Fibroblast of villous mesenchyme (primary cell): ENCODE measurements around the gene NEGR1. TPM values are rescaled to one million over a fixed set of nuclear protein-coding genes. Genes with fewer than 3 reads are reported as not detected.

ENCODE experiments used
- DNase-seq: peaks from one replicate; pipeline ENCODE4 v3.0.0-alpha.2; 2010; ENCODE audit warnings: low read depth
- H3K4me3 ChIP-seq: 2 replicates; pipeline ENCODE4 v1.5.1; 2011; ENCODE audit warnings: low read depth, mild to moderate bottlenecking, low read length
- total RNA-seq: library from RNA; depleted of rRNA; stranded (reverse); fragments of >200 nt; gene quantifications from 2 replicates; pipeline ENCODE4 v1.2.3, GENCODE V29; 2012
- TF ChIP-seq, protein P1 (sequence below): IDR thresholded peaks from 2 replicates; pipeline ENCODE4 v1.5.1; 2012; ENCODE audit warnings: low read depth, mild to moderate bottlenecking, low read length; ENCODE audit not compliant: insufficient read depth

Gene NEGR1
- total RNA-seq, 1 donor = 13.8 TPM

DNA sequence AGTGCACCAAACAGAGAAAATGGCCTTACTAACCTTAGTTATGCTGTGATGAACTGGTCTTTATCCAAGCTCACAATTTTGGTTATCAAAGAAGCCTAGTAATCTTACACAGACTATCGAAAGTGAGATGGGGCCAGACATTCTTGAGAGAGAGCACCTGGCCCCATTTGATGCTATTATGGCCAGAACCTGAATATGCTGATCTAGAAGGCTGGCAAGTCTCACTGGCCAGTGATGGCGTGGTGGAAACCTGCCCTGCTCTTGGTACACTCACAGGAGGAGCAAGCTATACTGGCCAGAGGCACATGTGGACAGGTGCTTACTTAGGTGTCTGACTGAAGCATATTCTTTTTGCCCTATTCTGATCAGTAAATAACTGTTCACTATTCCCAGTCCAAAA, 843.7 kb downstream of the NEGR1 start:
- no peak overlapping the region for H3K4me3 ChIP-seq
- no peak for DNase-seq
- TF ChIP-seq, protein P1, sequence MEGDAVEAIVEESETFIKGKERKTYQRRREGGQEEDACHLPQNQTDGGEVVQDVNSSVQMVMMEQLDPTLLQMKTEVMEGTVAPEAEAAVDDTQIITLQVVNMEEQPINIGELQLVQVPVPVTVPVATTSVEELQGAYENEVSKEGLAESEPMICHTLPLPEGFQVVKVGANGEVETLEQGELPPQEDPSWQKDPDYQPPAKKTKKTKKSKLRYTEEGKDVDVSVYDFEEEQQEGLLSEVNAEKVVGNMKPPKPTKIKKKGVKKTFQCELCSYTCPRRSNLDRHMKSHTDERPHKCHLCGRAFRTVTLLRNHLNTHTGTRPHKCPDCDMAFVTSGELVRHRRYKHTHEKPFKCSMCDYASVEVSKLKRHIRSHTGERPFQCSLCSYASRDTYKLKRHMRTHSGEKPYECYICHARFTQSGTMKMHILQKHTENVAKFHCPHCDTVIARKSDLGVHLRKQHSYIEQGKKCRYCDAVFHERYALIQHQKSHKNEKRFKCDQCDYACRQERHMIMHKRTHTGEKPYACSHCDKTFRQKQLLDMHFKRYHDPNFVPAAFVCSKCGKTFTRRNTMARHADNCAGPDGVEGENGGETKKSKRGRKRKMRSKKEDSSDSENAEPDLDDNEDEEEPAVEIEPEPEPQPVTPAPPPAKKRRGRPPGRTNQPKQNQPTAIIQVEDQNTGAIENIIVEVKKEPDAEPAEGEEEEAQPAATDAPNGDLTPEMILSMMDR = no peak

DNA sequence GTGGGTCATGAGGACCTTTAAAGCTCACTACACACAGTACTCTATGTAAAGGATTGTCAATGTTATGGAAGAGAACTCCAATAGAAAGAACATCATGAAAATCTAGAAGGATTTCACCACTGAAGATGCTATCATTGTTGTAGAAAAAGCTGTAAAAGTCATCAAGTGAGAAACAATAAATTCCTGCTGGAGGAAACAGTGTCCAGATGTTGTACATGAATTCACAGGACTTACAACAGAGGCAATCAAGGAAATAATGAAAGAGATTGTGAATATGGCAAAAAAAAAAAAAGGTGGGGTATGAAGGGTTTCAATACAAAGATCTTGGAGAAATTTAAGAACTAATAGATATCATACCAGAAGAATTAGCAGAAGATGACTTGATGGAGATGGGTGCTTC, 846.4 kb downstream of the NEGR1 start:
- H3K4me3 ChIP-seq = no peak overlapping the region
- peak; percentile 38 for DNase-seq
- TF ChIP-seq, protein P1 = no peak

DNA sequence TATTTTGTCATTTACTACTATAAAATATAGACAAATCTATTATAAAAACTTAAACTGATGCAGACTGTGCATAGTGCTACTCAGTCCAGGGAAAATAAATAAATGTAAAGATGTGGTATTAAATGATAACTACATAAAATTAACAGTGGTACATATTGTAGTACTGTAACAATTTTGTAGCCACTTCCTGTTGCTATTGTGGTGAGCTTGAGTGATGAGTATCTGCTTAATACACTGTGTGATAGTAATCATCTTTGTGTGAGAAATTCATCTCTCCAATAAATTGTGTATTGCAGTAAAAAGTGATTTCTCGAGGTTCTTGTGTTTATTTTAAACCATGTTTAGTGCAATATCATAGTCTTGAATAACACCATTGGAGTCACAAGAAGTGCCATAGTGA, 848.1 kb downstream of the NEGR1 start:
- TF ChIP-seq, protein P1 = no peak

DNA sequence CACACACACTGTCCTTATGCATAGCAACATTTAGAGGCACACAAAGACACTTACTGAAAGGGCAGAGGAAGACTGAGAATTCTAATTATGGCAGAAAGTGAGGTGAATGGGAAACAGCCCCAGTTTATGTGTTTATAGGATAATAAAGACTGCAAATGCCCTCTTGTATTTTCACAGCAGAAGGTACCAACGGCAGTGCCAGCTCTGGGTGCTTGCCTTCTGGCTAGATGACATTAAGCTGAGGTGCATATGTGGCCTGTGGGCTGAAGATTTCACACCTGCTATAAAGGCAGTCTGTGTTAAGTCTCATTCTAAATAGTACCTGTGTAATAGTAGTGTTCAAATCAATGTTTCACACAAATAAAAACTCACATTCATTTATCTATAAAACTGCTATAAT, 854.3 kb downstream of the NEGR1 start:
- no peak for DNase-seq
- TF ChIP-seq, protein P1 = no peak
- H3K4me3 ChIP-seq = no peak overlapping the region

More for the DNA sequence above, 848.1 kb downstream of the NEGR1 start:
- no peak for DNase-seq
- no peak overlapping the region for H3K4me3 ChIP-seq

DNA sequence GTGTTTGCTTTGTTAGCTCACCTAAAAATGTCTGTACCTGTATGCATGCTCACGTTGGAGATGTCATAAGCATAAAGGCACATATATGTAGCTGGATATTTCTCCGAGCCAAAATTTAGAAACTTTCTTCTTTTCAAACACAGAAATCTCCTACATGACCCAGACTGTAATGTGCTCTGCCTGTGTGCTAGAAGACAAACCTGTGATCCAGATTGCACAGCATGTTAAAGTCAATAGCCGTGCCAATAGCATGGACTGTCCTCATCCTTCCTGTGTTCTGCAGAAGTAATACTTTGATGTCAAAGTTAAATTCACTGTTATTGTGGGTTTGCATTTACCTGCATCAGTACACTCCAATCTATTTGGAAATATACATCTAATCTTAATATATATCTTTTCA, 855.3 kb downstream of the NEGR1 start:
- no peak for DNase-seq
- H3K4me3 ChIP-seq = no peak overlapping the region
- TF ChIP-seq, protein P1 = no peak

DNA sequence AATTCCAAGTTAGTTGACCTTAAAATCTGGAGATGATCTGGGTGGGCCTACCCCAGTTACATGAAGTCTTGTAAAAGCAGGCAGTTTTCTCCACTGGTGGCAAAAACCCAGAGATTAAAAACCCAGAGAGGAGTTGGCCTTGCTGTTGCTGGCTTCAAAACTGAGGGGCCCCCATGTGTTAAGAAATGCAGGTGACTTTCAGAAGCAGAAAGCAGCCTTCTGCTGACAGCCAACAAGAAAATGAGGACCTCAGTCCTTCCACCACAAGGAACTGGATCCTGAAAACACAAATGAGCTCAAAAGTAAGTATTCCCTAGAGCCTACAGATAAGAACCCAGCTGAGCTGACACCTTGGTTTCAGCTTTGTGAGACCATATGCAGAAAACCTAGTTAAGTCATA, 857.8 kb downstream of the NEGR1 start:
- H3K4me3 ChIP-seq = no peak overlapping the region
- TF ChIP-seq, protein P1 = no peak
- no peak for DNase-seq

DNA sequence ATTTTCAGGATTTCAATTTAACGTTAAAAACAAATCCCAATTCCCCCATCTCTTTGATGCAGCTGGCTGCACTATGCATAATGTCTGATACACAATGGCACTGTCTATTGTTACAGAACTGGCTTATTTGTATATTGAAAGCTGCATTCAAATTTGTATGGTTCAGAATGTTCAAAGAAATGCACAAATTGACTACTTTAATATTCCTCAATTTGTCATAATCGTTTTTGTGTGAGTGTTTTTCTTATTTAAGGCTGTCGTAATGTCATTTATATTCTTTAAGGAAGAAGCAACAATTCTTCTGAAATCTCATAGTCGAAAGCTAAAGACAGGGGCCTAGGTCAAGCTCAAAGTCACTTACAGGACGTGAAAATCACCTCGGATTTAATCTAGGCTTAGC, 860.1 kb downstream of the NEGR1 start:
- TF ChIP-seq, protein P1 = no peak
- DNase-seq = no peak
- no peak overlapping the region for H3K4me3 ChIP-seq
